HTERT RPE-1 (cell line): ENCODE measurements around the gene ITM2C.

Experiments used
- in situ Hi-C: fragments of 300-500 bp; cut with MboI; formaldehyde crosslinking; loops from 4 replicates; pipeline ENCODE4 v1.14.3; 2020; ENCODE audit warnings: low sequenced_read_pairs

The ITM2C gene

DNA sequence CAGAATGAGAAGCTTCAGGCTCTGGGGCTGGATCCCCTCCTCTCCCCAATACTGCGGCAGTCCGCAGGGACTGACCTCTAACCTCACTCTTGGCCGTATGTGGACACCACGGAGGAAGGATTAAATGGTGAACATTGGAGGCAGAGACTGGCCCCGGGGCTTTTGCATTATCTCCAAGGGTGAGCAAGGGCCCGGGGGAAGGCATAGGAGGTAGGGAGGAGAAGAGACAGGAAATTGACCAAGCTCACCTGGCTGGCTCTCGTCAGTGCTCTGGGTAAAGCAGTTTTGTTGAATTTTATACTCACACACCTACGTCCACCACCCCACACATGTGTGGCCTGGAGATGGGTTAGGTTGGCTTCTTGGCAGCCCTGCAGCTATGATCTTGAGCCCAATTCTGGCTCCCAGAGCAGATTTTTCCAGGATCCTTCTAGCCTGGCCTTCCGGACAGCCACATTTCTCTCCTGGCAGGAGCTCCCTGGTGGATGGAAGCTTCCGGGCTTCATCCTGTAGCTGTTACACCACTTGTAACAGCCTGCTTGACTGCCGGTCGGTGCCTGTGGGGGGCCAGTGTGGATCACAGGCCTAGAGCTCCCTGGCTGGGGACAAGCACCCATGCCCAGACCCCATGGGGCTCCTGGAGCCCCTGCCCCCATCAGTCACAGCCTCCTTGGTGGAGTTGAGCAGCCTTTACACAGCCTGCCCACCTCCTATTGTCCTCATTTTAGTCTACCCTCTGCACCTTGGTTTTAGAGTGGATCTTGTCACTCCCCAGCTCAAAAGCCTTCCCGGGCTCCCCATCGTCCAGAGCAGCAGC is 7.6 kb downstream of the ITM2C start:
- in situ Hi-C loops: no loop called here

DNA sequence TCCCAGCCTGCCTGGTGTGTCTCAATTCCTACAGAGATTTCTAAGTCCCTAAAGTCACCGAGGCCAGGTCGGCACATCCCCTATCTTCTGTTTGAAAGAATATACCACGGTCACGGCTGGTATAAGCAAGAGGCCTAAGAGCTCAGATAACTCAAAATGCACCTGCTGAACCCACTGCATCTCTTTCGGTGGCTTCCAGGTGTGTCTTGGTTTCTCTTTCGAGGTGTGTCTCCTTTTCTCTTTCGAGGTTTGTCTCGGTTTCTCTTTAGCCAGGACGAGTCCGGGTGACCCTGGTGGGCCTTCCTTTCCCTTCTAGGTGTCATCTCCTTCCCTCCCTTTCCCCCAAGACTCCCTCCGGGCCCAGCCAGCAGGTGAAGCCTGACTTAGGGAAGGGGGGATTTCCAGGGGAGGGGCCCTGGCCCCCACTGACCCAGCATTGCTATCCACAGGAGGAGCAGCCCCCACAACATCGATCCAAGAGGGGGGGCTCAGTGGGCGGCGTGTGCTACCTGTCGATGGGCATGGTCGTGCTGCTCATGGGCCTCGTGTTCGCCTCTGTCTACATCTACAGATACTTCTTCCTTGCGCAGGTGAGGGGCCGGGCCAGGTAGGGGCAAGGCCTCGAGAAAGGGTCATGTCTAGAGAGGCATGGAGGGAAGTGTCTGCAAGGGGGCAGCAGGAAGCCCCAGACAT is 8.4 kb downstream of the ITM2C start:
- in situ Hi-C loops: no loop called here

DNA sequence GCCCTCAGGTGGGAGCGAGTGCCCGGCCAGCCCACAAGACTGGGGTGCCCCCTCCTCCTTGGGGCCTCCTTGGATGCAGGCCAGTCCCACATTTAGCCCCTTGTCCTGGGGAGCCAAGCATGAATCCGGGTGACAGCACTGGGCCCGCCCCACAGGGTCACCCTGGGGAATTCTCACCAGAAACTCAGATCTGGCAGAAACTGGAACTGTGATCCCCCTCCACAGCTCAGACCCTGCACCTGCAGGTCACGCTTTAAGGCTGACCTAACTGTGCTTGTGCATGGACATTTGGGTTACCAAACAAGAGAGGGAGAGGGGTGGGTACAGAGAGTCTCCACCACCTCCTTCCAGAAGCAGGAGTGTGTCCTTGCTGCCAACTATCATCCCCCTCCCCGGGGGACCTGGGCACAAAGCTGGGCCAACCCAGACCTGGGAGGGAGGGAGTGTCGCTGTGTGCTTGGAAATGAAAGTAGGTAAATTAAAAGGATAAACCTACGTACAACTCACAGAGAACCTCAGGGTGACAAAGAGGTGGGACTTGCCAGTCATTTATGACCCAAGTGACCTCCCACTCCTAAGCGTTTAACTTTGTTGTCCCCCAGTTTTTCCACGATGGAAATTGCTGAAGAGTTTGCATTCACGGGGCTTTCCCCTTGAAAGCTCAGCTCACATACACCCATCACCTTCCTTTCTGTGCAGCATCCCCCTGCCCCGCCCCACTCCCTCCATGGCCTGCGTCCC is 9.1 kb downstream of the ITM2C start:
- in situ Hi-C loops: no loop called here

DNA sequence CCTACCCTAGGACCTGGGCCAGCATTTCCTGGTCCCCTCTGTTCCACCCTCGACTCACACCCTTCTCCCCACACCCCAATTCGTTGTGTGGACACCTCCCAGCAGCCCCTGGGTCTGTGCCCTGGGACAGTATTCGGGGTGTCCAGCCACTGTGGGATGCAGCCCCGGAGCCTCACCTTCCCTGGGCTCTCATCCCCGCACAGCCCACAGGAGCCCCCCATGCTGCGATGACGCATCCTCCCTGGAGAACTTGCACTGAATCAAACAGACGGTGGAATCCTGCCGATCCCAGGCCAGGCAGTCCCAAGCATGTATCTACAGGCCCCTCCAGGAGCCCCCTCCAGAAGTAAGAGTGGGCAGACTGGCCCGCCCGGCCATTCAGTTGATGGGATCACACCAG is 9.7 kb downstream of the ITM2C start:
- in situ Hi-C loops: no loop called here

DNA sequence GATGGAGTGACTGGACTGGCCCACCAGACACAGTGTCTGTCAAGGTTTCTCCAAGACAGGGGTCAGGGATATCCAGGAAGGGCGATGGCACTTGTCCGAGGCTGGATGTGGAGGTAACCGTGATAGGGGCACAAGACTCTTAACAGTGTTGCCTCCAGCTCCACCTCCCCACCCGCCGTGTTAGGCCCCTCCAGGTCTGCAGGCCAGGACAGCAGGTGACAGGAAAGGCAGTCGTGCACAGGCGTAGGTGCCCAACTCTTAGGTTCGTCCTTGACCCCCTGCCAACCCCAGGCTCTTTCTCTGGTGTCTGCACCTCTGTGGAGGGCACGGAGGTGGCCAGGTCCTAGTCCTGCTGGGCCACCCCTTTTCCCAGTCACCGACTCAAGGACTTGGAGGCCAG is 10.1 kb downstream of the ITM2C start:
- in situ Hi-C loops: no loop called here

DNA sequence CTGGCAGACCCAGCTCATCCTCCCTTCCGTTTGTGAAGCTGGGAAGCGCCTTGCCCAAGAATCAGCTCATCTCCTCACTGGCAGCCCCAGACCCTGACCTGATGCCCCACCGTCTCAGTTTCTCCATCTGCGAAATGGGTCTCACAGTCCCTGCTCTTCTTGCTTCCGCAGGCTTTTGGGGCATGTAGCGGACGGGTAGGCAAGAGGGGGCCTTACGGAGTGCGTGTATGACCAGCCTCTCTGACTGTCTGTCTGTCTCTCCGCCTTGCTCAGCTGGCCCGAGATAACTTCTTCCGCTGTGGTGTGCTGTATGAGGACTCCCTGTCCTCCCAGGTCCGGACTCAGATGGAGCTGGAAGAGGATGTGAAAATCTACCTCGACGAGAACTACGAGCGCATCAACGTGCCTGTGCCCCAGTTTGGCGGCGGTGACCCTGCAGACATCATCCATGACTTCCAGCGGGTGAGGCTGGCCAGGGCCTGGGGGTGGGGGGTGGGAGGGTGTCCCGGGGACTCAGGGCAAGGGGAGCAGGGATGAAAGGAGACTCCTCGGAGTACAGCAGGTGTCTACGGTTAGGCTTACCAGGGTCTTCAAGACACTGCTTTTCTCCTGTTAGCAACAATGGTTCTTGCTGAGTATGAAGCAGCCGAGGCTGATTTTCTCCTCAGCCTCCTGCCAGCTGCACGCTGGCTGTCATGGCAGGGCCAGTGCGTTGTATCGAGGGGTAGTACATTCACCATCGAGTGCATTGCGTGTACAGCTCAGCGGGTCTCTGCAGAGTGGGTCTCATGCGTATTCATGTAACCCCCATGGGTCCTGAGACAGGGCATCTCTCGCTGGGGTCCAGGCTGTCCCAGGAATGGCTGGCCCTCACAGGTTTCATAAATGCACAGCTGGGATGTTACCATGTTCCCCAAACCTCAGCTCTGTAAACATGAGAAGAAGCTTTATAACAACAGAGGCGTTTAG is 10.9 kb downstream of the ITM2C start:
- in situ Hi-C loops: no loop called here

DNA sequence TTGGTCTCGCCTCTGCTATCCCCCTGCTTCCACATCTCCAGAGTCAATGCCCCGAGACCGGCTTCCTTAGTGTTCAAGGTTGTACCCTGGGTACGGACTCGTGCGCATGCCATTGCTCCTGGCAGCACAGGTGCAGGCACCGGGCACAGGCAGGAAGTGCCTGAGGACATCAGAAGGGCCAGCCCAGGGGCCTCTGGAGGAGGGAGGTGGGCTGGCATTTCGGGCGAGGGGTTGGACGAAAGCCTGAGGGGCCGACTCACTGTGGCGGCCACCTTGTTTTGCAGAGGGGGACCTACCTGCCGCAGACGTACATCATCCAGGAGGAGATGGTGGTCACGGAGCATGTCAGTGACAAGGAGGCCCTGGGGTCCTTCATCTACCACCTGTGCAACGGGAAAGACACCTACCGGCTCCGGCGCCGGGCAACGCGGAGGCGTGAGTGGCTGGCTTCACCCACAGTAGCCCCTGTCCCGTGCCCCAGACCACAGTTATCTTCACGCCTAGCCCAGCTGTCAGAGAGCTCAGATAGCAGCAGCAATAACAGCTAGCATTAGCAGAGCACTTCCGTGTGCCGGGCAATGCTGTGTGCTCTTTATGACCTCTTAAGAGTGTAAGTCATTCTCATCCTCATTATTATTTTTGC is 12.5 kb downstream of the ITM2C start:
- in situ Hi-C loops: no loop called here

DNA sequence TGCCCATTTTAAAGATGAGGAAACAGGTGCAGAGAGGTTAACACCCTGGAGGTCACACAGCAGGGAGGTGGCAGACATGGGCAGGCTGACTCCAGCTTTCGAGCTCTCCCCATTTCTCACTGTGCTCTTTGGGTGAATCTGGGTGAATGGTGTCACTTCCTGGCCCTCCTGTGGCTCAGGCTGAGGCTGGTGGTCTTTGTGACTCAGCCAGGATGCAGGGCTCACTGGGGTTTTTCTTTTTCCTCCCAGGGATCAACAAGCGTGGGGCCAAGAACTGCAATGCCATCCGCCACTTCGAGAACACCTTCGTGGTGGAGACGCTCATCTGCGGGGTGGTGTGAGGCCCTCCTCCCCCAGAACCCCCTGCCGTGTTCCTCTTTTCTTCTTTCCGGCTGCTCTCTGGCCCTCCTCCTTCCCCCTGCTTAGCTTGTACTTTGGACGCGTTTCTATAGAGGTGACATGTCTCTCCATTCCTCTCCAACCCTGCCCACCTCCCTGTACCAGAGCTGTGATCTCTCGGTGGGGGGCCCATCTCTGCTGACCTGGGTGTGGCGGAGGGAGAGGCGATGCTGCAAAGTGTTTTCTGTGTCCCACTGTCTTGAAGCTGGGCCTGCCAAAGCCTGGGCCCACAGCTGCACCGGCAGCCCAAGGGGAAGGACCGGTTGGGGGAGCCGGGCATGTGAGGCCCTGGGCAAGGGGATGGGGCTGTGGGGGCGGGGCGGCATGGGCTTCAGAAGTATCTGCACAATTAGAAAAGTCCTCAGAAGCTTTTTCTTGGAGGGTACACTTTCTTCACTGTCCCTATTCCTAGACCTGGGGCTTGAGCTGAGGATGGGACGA is 13.2 kb downstream of the ITM2C start:
- in situ Hi-C loops: no loop called here

DNA sequence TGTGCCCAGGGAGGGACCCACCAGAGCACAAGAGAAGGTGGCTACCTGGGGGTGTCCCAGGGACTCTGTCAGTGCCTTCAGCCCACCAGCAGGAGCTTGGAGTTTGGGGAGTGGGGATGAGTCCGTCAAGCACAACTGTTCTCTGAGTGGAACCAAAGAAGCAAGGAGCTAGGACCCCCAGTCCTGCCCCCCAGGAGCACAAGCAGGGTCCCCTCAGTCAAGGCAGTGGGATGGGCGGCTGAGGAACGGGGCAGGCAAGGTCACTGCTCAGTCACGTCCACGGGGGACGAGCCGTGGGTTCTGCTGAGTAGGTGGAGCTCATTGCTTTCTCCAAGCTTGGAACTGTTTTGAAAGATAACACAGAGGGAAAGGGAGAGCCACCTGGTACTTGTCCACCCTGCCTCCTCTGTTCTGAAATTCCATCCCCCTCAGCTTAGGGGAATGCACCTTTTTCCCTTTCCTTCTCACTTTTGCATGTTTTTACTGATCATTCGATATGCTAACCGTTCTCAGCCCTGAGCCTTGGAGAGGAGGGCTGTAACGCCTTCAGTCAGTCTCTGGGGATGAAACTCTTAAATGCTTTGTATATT is 14.0 kb downstream of the ITM2C start:
- in situ Hi-C loops: no loop called here

DNA sequence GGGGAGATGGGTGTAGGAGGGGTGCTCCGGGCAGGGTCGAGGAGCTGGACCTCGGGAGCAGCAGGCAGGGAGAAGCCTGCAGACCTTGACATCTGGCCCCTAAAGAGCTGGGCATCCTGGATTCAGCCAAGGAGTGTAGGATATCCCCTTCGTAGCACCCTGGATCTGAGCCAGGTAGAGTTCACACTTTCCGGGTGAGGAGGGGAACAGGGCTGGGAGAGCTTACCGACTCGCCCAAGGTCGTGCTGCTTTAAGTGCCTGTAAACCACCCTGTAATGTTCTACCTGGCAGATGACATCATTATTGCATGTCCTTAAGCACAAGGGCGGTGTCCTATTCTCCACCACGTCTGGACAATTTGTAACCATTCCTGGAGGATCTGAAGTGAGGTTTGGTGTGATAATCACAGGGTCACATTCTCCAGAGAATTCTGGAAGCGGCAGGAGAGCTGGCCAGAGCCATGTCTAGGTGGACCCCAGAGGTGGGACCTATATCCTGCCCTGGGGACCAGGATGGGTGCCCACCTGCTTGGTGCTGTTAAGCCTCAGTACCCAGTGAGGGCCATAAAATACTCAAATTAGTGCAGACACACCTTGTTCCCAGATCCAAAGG is 14.6 kb downstream of the ITM2C start:
- in situ Hi-C loops: no loop called here

DNA sequence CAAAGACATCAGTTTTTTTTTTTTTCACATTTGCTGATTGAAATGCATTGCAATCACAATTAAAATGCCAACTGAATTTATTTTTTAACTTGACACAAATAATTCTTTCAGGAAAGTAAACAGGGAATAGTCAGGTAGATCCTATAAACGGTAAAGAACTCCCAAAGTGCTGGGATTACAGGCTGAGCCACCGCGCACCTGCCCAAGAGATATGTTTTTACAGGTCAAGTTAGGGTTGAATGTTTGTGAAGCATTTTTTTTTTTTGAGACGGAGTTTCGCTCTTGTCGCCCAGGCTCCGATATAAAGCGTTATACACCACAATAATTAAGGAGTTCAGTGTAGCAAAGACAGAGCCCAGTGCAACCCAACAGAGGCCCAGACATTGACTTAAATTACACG is 15.1 kb downstream of the ITM2C start:
- in situ Hi-C loops: no loop called here

DNA sequence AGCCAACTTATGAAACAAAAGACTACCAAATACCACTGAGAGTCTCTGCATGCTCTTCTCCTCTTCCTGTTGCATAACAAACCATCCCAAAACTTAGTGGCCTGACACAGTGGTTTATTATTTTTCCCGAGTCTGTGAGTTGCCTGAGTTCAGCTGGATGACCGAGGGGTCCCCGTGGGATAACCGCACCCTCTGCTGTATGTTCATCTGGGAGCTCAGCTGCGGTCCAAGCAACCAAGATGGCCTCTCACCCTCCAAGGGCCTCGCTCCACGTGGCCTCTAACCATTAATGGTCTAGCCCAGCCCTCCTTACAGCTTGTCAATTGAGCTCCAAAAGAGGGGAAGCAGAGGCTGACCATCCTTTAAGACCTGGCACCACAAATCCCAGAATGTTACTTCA is 17.1 kb downstream of the ITM2C start:
- in situ Hi-C loops: no loop called here

DNA sequence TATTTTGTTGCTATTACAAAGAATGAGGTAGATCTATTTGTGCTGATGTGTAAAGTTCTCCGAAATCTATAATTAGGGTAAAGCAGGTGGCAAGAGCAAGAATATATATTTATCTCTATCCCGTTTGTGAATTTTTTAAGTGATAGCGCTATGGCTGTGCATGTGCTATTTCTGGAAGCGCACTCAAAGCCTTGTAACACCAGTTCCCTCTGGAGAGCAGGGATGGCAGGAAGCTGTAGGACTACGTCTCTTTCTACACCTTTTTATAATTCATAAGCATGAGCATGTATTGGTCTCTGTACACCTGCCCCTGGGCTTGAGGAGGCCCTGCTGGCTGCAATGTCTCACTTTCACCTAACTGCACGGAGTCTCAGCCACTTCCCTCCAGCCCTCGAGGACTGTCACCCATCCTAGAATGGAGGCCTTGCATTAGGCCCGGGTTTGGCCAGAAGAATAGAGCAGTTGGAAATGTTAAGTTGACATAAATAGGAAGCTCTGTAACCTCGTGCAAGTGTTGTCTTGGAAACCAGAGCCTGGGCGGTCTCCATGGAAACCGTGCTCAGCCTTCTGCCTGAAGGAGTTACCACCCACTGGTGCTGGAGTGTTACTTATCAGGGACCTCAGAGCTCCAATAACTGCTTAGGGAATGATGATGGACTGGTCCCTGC is 20.9 kb downstream of the ITM2C start:
- in situ Hi-C loops: no loop called here

DNA sequence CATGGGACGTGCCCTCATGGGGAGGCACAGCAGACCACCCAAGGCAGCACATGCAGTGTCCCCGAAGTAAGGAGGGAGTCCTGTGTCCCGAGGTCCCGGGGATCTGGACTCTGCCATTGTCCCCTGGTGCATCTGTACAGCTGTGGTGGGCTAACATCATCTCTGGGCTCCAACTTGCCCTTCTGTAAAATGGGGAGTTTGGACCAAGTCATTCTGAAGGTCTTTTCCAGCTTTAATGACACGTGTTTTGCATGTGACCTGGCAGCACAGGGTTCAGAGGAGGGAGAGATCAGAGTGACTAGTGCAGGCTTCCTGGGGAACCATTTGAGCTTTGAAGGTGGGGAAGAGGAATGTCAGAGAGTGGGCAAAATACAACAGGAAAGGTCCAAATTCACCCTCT is 21.5 kb downstream of the ITM2C start:
- in situ Hi-C loops: no loop called here

DNA sequence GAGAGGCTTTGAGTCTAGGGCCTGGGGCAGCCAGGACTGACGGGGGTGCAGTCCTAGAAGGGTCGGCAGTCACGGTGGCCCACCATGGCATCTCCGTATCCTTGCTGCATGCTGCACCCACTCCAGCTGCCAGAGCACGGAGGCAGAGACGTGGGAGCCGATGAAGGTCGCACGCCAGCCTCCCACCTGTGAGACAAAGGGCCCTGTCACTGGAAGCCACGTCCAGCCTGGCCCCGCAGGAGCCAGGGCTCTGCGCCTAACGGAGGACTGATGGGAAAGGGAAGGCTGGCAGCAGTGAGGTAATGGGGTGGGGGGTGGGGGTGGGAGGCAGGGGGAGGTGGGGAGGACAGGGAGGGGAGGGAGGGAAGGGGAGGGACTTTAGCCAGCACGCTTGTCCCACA is 21.9 kb downstream of the ITM2C start:
- in situ Hi-C loops: no loop called here

DNA sequence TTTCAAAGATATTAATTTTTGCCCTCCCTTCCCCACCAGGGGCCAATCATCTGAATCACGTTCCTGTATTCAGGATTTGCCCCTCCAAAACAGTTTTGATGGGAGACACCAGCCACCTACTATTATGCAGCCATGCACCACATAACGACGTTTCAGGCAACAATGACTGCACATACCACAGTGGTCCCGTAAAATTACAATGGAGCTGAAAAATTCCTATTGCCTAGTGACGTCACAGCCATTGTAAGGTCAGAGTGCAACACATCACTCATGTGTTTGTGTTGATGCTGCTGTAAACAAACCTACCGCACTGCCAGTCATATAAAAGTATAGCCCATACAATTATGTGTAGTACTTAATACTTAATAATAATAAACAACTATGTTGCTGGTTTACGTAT is 22.6 kb downstream of the ITM2C start:
- in situ Hi-C loops: no loop called here

DNA sequence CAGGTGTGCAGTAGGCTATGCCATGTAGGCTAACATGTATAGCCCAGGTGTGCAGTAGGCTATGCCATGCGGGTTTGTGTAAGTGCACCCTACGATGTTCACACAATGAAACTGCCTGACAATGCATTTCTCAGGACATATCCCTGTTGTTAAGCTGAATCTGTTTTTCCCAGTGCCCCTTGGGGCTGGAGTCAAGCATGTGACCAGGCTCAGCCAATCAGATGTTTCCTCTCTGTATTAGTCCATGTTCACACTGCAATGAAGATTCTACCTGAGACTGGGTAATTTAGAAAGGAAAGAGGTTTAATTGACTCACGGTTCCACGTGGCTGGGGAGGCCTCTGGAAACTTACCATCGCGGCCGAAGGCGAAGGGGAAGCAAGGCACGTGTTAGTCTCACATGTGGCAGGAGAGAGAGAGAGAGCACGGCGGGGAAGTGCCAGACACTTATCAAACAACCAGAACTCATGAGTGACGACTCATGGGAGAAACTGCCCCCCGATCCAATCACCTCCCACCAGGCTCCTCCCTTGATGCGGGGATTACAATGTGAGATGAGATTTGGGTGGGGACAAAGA is 24.2 kb downstream of the ITM2C start:
- in situ Hi-C loops: no loop called here
